ENCODE results near the gene PRDM16. TPM values are rescaled to one million over a fixed set of nuclear protein-coding genes. Genes with fewer than 3 reads are reported as not detected.

PRDM16 gene
- total RNA-seq, 4 donors from 2014 or later = 0.41 to 0.95 TPM; not detected in 2

DNA sequence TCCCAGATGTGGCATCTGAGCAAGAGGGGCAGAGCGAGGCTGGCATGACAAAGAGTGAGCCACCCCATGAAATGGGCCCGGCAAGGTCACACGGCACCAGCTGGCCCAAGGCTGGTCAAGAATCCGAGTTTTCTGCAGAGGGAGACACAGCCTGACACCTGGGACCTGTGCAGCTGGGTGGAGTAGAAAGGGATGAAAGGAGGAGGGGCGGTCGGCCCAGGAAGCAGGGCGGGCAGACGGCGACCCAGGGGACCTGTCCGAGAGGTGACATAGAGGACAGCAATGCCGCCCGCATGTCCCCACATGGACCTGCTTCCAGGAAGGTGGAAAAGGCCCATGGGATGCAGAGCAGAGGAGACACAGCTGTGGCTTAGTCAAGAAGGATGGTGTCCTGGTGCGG, 137.7 kb downstream of the PRDM16 start:
- no peaks in the 10 kb centered on the region for H3K9me3 ChIP-seq
- in situ Hi-C loops (cut with MboI; ENCODE audit: low pct_ligation_motif_present in 1 of 4, low pct_unique_long_range_greater_than_20kb in 1 of 4, low sequenced_read_pairs in 3 of 4) = no loop called here
- no peak for TF ChIP-seq EP300 (IDR thresholded peaks at IDR 0.05; ENCODE audit: low read depth)
- no peak for TF ChIP-seq CTCF (IDR thresholded peaks at IDR 0.05)
- no peak for TF ChIP-seq POLR2AphosphoS5 (IDR thresholded peaks at IDR 0.05)

GRCh38 chr1:3207217-3207848, 138.3 kb downstream of the PRDM16 start:
- Histone ChIP-seq H3K27me3 (no peaks in the 10 kb centered on the region), H3K4me3 (no peak overlapping the region), H3K4me1 (no peaks in the 10 kb centered on the region), H3K27ac (no peak overlapping the region), H3K36me3 (no peaks in the 10 kb centered on the region), H3K9me3 (no peaks in the 10 kb centered on the region)
- intact Hi-C loops (cut with DNase I; ENCODE audit: low total_unique reads) (no loop called here), in situ Hi-C loops (cut with MboI; ENCODE audit: low pct_ligation_motif_present in 1 of 4, low pct_unique_long_range_greater_than_20kb in 1 of 4, low sequenced_read_pairs in 3 of 4) (no loop called here)
- WGBS, 2 donors (ENCODE audit: low coverage in 1 of 2) = 43 to 46% methylated on average over 6 to 26 of the region's 26 CpGs
- no peak for DNase-seq
- TF ChIP-seq POLR2AphosphoS5 (IDR thresholded peaks at IDR 0.05) = no peak
- TF ChIP-seq POLR2A (IDR thresholded peaks at IDR 0.05) = no peak
- TF ChIP-seq CTCF (IDR thresholded peaks at IDR 0.05) = no peak
- TF ChIP-seq EP300 (IDR thresholded peaks at IDR 0.05; ENCODE audit: low read depth) = no peak

More for the DNA sequence above, 137.7 kb downstream of the PRDM16 start:
- H3K36me3 ChIP-seq = no peaks in the 10 kb centered on the region
- H3K4me1 ChIP-seq = no peaks in the 10 kb centered on the region
- no peaks in the 10 kb centered on the region for H3K27me3 ChIP-seq
- no peak for DNase-seq
- H3K27ac ChIP-seq = no peak overlapping the region
- H3K4me3 ChIP-seq = no peak overlapping the region
- 73% methylated on average over 13 of the region's 13 CpGs; no CpG with 5 or more reads in 1 of the 2 donors for WGBS, 2 donors (ENCODE audit: low coverage in 1 of 2)
- intact Hi-C loops (cut with DNase I; ENCODE audit: low total_unique reads) = no loop called here

DNA sequence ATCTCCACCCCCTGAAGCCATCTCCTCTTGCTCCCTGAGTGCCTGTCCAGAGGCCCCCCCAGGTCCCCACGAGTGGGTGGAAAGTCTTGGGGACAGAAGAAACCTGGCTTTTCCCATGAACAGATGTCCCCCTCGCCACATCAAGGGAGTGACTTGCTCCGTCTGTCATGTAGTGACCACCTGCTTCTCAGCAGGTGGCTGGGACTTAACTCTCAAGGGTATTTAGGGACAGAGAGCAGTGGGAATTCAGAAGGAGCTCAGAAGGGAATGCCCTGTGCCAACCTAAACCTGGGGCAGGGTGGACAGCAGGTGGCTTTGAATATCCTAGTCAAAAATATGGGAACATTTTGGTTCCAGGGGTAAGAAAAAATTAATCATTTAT, 139.8 kb downstream of the PRDM16 start:
- Histone ChIP-seq H3K4me1 (no peaks in the 10 kb centered on the region), H3K9me3 (no peaks in the 10 kb centered on the region), H3K36me3 (no peaks in the 10 kb centered on the region), H3K27ac (no peak overlapping the region), H3K27me3 (no peaks in the 10 kb centered on the region), H3K4me3 (no peak overlapping the region)
- TF ChIP-seq POLR2AphosphoS5 (IDR thresholded peaks at IDR 0.05) (no peak), CTCF (IDR thresholded peaks at IDR 0.05) (no peak), EP300 (IDR thresholded peaks at IDR 0.05; ENCODE audit: low read depth) (no peak), POLR2A (IDR thresholded peaks at IDR 0.05) (no peak)
- in situ Hi-C loops (cut with MboI; ENCODE audit: low pct_ligation_motif_present in 1 of 4, low pct_unique_long_range_greater_than_20kb in 1 of 4, low sequenced_read_pairs in 3 of 4) = no loop called here
- DNase-seq = no peak
- intact Hi-C loops (cut with DNase I; ENCODE audit: low total_unique reads) = no loop called here
- 78% methylated on average over 3 of the region's 3 CpGs; no CpG with 5 or more reads in 1 of the 2 donors for WGBS, 2 donors (ENCODE audit: low coverage in 1 of 2)

DNA sequence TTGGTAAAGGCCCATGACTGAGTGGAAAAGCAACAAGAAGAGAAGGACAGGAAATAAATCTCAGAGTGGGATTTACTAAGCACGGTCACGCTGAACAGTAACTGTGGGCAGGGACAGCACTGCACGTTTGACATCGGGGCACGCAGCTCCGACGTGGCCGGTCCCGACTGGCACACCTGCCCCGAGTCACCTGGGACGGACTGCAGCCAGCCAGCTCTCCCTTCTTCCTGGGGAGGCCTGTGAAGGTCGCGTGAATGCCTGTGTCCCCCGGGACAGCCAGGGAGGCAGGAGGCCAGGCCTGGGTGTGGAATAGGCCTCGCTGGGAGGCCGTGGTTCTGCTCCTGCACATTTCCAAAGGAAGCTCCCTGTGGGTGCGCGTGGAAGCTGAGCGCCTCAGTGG, 140.2 kb downstream of the PRDM16 start:
- Histone ChIP-seq H3K4me1 (no peaks in the 10 kb centered on the region), H3K36me3 (no peaks in the 10 kb centered on the region), H3K27me3 (no peaks in the 10 kb centered on the region), H3K9me3 (no peaks in the 10 kb centered on the region), H3K4me3 (no peak overlapping the region), H3K27ac (no peak overlapping the region)
- DNase-seq = no peak
- in situ Hi-C loops (cut with MboI; ENCODE audit: low pct_ligation_motif_present in 1 of 4, low pct_unique_long_range_greater_than_20kb in 1 of 4, low sequenced_read_pairs in 3 of 4) (no loop called here), intact Hi-C loops (cut with DNase I; ENCODE audit: low total_unique reads) (no loop called here)
- TF ChIP-seq POLR2AphosphoS5 (IDR thresholded peaks at IDR 0.05) (no peak), POLR2A (IDR thresholded peaks at IDR 0.05) (no peak), EP300 (IDR thresholded peaks at IDR 0.05; ENCODE audit: low read depth) (no peak), CTCF (IDR thresholded peaks at IDR 0.05) (no peak)
- 69 to 86% methylated on average over 2 to 19 of the region's 19 CpGs for WGBS, 2 donors (ENCODE audit: low coverage in 1 of 2)
